MCF 10A (cell line): ENCODE results near the gene IQCH. TPM values are rescaled to one million over a fixed set of nuclear protein-coding genes. Genes with fewer than 3 reads are reported as not detected.
"Not testable (repeated sequence)": the region's sequence is repeated elsewhere in the genome, so short reads cannot be mapped to it uniquely, and the experiment has no call there.

ENCODE experiments used
- BruUV-seq: library from RNA; stranded (reverse); fragments of 400-500 nt; replicated peaks from 2 replicates; lab custom pipeline; 2021; lab: Mats Ljungman, UMichigan
- CTCF ChIA-PET: fragments of 300-600 bp; sonication (Branson Sonifier 250); formaldehyde crosslinking; extraction: SDS; loops from one replicate; lab custom pipeline; 2021; ENCODE audit warnings: antibody characterized with exemption, inconsistent platforms; lab: Yijun Ruan, JAX
- POLR2A ChIA-PET: fragments of 300-600, 350-650 bp; sonication (Branson Sonifier 250); formaldehyde crosslinking; extraction: SDS; loops from one replicate; lab custom pipeline; 2020; ENCODE audit warnings: antibody characterized with exemption, inconsistent platforms; lab: Yijun Ruan, JAX
- DNase-seq: peaks from one replicate; pipeline ENCODE4 v3.0.0-alpha.2; 2018; ENCODE audit not compliant: unreplicated experiment
- H3K27ac Mint-ChIP-seq: one replicate; pipeline ENCODE4 v1.8.0; 2022; ENCODE audit warnings: mild to moderate bottlenecking, low read depth, mixed read lengths; ENCODE audit not compliant: unreplicated experiment
- H3K27me3 Mint-ChIP-seq: one replicate; pipeline ENCODE4 v1.8.0; 2022; ENCODE audit warnings: mixed read lengths; ENCODE audit not compliant: insufficient read depth, unreplicated experiment
- H3K36me3 Mint-ChIP-seq: one replicate; pipeline ENCODE4 v1.8.0; 2022; ENCODE audit warnings: mild to moderate bottlenecking, moderate library complexity, mixed read lengths; ENCODE audit not compliant: insufficient read depth, unreplicated experiment
- H3K4me1 Mint-ChIP-seq: one replicate; pipeline ENCODE4 v1.8.0; 2022; ENCODE audit warnings: mixed read lengths; ENCODE audit not compliant: insufficient read depth, unreplicated experiment
- H3K4me3 Mint-ChIP-seq: one replicate; pipeline ENCODE4 v1.8.0; 2022; ENCODE audit warnings: mild to moderate bottlenecking, moderate library complexity, mixed read lengths; ENCODE audit not compliant: unreplicated experiment
- H3K9me3 Mint-ChIP-seq: one replicate; pipeline ENCODE4 v1.8.0; 2022; ENCODE audit warnings: mixed read lengths; ENCODE audit not compliant: unreplicated experiment
- intact Hi-C: fragments of 100-400 bp; cut with micrococcal nuclease; formaldehyde crosslinking; loops from 2 replicates; pipeline ENCODE4 v1.14.1; 2022
- total RNA-seq: library from RNA; stranded (reverse); gene quantifications from 2 replicates; pipeline ENCODE4 v1.2.3, GENCODE V29; 2022
- TF ChIP-seq, protein P1 (sequence below): fragments of 200-600 bp; IDR thresholded peaks from one replicate; pipeline ENCODE4 v1.8.0; 2022; ENCODE audit warnings: antibody characterized with exemption, mild to moderate bottlenecking; ENCODE audit not compliant: unreplicated experiment

IQCH gene
- total RNA-seq, 1 experiment from 2014 or later = 5.0 TPM

DNA sequence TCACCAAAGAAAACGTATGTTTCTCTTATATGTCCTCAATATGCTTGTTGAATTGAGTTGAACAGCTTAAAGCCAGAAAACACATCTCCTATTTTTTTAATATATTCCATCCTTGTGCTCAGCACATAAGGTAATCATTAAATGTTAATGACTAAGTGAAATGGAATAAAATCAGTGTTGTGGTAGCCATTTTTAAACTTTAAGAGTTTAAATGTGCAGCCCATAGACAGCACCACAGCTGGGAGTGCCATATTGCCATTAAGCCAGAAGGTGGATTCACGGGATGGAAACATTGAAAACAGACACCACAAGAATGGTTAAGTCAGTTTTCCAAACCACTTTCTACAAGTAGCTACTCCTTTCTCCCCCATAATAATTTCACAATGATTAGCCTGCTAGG, 189.5 kb downstream of the IQCH start:
- no peaks in the 10 kb centered on the region for H3K4me1 Mint-ChIP-seq
- TF ChIP-seq, protein P1, sequence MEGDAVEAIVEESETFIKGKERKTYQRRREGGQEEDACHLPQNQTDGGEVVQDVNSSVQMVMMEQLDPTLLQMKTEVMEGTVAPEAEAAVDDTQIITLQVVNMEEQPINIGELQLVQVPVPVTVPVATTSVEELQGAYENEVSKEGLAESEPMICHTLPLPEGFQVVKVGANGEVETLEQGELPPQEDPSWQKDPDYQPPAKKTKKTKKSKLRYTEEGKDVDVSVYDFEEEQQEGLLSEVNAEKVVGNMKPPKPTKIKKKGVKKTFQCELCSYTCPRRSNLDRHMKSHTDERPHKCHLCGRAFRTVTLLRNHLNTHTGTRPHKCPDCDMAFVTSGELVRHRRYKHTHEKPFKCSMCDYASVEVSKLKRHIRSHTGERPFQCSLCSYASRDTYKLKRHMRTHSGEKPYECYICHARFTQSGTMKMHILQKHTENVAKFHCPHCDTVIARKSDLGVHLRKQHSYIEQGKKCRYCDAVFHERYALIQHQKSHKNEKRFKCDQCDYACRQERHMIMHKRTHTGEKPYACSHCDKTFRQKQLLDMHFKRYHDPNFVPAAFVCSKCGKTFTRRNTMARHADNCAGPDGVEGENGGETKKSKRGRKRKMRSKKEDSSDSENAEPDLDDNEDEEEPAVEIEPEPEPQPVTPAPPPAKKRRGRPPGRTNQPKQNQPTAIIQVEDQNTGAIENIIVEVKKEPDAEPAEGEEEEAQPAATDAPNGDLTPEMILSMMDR = no peak
- DNase-seq = no peak
- BruUV-seq = no TSS peak
- intact Hi-C loops = no loop called here
- H3K27ac Mint-ChIP-seq = no peak overlapping the region
- peaks cover 16% of the 10 kb centered on the region for H3K9me3 Mint-ChIP-seq
- no peaks in the 10 kb centered on the region for H3K36me3 Mint-ChIP-seq
- H3K27me3 Mint-ChIP-seq = no peaks in the 10 kb centered on the region
- no peak overlapping the region for H3K4me3 Mint-ChIP-seq
- ChIA-PET CTCF (interaction anchor here (1.0 to 1.9 kb wide), 3 partner anchors 11 to 392 kb away, joined by 3 to 7 read pairs (median 4); no protein-coding TSS in a partner anchor), POLR2A (interaction anchor here (0.7 to 3.6 kb wide), 3 partner anchors 13 to 496 kb away, joined by 3 to 11 read pairs (median 3); no protein-coding TSS in a partner anchor)

DNA sequence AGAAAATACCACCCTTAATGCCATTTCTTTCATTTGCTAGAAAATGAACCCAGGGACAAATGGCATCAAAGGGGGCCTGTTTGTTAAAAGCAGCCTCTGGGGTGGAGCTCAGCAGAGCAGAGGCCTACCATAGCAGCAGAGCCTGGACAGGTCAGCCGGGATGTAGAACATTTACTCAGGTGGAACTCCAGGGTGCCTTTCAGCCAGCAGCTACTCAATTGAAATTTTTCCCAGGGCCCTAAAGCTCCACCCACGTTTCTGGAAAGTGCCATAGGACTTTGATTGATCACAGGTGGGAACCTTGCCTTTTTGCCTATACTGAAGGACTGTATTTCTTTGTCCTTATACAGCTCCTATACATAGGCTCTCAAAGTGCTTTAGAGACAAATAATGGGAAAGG, 191.9 kb downstream of the IQCH start:
- ChIA-PET CTCF (interaction anchor here (0.6 to 1.7 kb wide), 5 partner anchors 9 to 54 kb away, joined by 3 to 11 read pairs (median 4); no protein-coding TSS in a partner anchor), POLR2A (interaction anchor here (0.6 to 3.6 kb wide), 2 partner anchors 11 to 688 kb away, joined by 7 to 11 read pairs; no protein-coding TSS in a partner anchor)
- intact Hi-C loops = no loop called here
- Mint-ChIP-seq H3K4me3 (no peak overlapping the region), H3K27me3 (no peaks in the 10 kb centered on the region), H3K4me1 (no peaks in the 10 kb centered on the region), H3K36me3 (no peaks in the 10 kb centered on the region), H3K27ac (no peak overlapping the region), H3K9me3 (no peaks in the 10 kb centered on the region)
- DNase-seq = no peak
- no TSS peak for BruUV-seq
- TF ChIP-seq, protein P1 = no peak

DNA sequence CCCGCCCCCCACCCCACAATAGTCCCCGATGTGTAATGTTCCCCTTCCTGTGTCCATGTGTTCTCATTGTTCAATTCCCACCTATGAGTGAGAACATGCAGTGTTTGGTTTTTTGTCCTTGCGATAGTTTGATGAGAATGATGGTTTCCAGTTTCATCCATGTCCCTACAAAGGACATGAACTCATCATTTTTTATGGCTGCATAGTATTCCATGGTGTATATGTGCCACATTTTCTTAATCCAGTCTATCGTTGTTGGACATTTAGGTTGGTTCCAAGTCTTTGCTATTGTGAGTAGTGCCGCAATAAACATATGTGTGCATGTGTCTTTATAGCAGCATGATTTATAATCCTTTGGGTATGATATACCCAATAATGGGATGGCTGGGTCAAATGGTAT, 193.8 kb downstream of the IQCH start:
- intact Hi-C loops, H3K4me1 Mint-ChIP-seq, H3K27me3 Mint-ChIP-seq, H3K4me3 Mint-ChIP-seq, POLR2A ChIA-PET, H3K9me3 Mint-ChIP-seq, DNase-seq, H3K27ac Mint-ChIP-seq, CTCF ChIA-PET, BruUV-seq, H3K36me3 Mint-ChIP-seq: not testable (repeated sequence)

DNA sequence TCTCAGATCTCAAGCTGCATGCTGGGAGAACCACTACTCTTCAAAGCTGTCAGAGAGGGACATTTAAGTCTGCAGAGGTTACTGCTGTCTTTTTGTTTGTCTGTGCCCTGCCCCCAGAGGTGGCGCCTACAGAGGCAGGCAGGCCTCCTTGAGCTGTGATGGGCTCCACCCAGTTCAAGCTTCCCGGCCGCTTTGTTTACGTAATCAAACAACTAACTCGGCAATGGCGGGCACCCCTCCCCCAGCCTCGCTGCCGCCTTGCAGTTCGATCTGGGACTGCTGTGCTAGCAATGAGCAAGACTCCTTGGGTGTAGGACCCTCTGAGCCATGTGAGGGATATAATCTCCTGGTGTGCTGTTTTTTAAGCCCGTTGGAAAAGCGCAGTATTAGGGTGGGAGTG, 199.1 kb downstream of the IQCH start:
- H3K36me3 Mint-ChIP-seq, H3K27ac Mint-ChIP-seq, H3K9me3 Mint-ChIP-seq, POLR2A ChIA-PET, intact Hi-C loops, H3K27me3 Mint-ChIP-seq, H3K4me1 Mint-ChIP-seq, CTCF ChIA-PET, H3K4me3 Mint-ChIP-seq, DNase-seq, BruUV-seq: not testable (repeated sequence)

DNA sequence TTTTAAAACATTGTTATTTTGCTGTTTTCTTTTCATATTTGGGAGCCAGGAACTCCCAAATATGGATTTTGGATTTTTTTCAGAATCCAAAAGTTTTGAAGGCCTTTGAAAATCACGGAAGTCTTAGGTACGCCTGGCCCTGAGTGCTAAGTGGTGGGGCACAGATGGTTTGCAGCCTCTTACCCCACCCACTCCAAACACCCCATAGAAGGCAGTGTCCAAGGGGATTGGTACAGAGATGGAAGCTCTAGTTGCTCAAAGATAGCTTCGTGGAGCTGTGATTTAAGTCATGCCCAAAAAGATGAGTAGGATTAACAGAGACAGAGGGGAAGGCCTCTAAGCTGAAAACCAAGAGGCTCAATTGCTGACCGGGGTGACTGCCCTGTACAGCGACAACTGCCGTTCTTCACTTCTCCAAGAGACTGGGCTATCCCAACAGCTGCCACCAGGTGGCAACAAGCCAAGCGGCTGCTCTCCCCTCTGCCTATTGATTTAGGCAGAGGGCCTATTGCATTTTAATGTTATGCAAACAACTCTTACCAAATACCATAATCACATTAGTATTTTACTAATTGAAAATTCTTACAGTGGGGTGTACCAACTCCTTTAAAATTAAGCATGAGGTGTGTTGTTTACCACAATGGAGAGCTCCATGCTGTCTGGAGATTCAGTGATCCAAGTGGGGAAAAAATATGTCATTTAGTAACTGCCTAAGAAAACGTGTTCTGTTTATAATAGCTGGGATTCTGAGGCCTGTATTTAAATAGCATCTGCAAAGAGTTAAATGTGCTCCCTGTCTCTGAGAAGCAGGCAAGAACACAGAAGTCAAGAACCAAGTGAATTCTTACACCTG, 202.3 kb downstream of the IQCH start:
- intact Hi-C loops = loop anchor here (1.0 kb wide), 1 partner anchor 379 kb away; no protein-coding TSS in a partner anchor
- no peak overlapping the region for H3K27ac Mint-ChIP-seq
- no peaks in the 10 kb centered on the region for H3K4me1 Mint-ChIP-seq
- peak; percentile 74 for DNase-seq
- ChIA-PET CTCF (interaction anchor here (0.5 to 3.2 kb wide), 32 partner anchors 9 to 796 kb away, joined by 3 to 20 read pairs (median 4); partner anchors contain the start of gene MAP2K5), POLR2A (interaction anchor here (0.9 to 1.9 kb wide), 2 partner anchors 12 to 381 kb away, joined by 5 to 11 read pairs; no protein-coding TSS in a partner anchor)
- no TSS peak for BruUV-seq
- H3K4me3 Mint-ChIP-seq = no peak overlapping the region
- H3K9me3 Mint-ChIP-seq = peaks cover 7% of the 10 kb centered on the region
- peaks cover 10% of the 10 kb centered on the region for H3K36me3 Mint-ChIP-seq
- TF ChIP-seq, protein P1 = peak; percentile 91
- H3K27me3 Mint-ChIP-seq = no peaks in the 10 kb centered on the region
